Heart right ventricle (tissue), 16 donors: Measurements from ENCODE around the gene COL18A1. TPM values are rescaled to one million over a fixed set of nuclear protein-coding genes. Genes with fewer than 3 reads are reported as not detected.

ENCODE experiments used
- ATAC-seq, 8 donors: fragments of 200-7000 bp; cut with Tn5 transposase; one replicate each; pipeline ENCODE4 v1.9.1; 2020; ENCODE audit warnings: mild to moderate bottlenecking in 8 of 8, moderate library complexity in 8 of 8, moderate number of reproducible peaks in 1 of 8
- DNase-seq, 2 donors: peaks; one replicate each; pipeline ENCODE4 v3.0.0-alpha.2; 2020
- H3K27ac ChIP-seq, 10 donors: fragments of 200-600 bp; sonication (generic) in 2 of 10; one replicate each; pipeline versions ENCODE4 v1.5.0 to v1.8.0; 2020 to 2022; ENCODE audit warnings: mild to moderate bottlenecking in 3 of 10
- H3K27me3 ChIP-seq, 7 donors: fragments of 200-600 bp; one replicate each; pipeline ENCODE4 v1.8.0; 2021 to 2022; ENCODE audit warnings: mild to moderate bottlenecking in 2 of 7
- H3K36me3 ChIP-seq, 9 donors: fragments of 200-600 bp; sonication (generic) in 1 of 9; one replicate each; pipeline versions ENCODE4 v1.5.0 to v1.8.0; 2020 to 2022; ENCODE audit warnings: mild to moderate bottlenecking in 2 of 9
- H3K4me1 ChIP-seq, 9 donors: fragments of 200-600 bp; sonication (generic) in 1 of 9; one replicate each; pipeline versions ENCODE4 v1.5.0 to v1.8.0; 2020 to 2022; ENCODE audit warnings: mild to moderate bottlenecking in 4 of 9
- H3K4me3 ChIP-seq, 10 donors: fragments of 200-600 bp; sonication (generic) in 2 of 10; one replicate each; pipeline versions ENCODE4 v1.5.0 to v1.8.0; 2020 to 2022; ENCODE audit warnings: mild to moderate bottlenecking in 7 of 10, moderate library complexity in 2 of 10
- H3K9me3 ChIP-seq, 11 donors: fragments of 200-600 bp in 10 of 11; sonication (generic) in 2 of 11; one replicate each; pipeline versions ENCODE4 v1.5.0 to v1.8.0; 2013 to 2022; ENCODE audit warnings: mild to moderate bottlenecking in 2 of 11, control low read depth in 1 of 11, moderate library complexity in 1 of 11
- WGBS, 2 donors: extraction: QIAGEN DNeasy Blood & Tissue Kit; methylation state at CpG; one replicate each; pipeline ENCODE4 v1.1.7; 2013; ENCODE audit warnings: inconsistent platforms in 1 of 2; 5-methylcytosine and 5-hydroxymethylcytosine counted together
- intact Hi-C, 10 donors: fragments of 100-400 bp; cut with DNase I; formaldehyde crosslinking; loops; one replicate each; pipeline versions ENCODE4 v1.11.1 to v1.14.2; 2022
- polyA plus RNA-seq, 2 donors: library from polyadenylated mRNA; stranded (reverse); fragments of 200-250 nt; gene quantifications; one replicate each; pipeline ENCODE4 v1.2.3, GENCODE V29; 2013
- total RNA-seq, 10 donors: library from RNA; stranded (reverse); fragmentation: NEBNext Ultra II Directional in 3 of 10; extraction: Animal tissue kit (Norgen Biotek cat#: 25700) in 3 of 10; gene quantifications; one replicate each; pipeline versions ENCODE4 v1.2.1 to v1.2.4, GENCODE V29; 2021 to 2023
- TF ChIP-seq, protein P1 (sequence below), 9 donors: fragments of 200-600 bp; sonication (generic) in 2 of 9; IDR thresholded peaks; one replicate each; pipeline versions ENCODE4 v1.5.0 to v1.8.0; 2021 to 2022; ENCODE audit warnings: antibody characterized with exemption in 9 of 9, mild to moderate bottlenecking in 5 of 9, moderate library complexity in 1 of 9
- donor health status: Arrhythmogenic right ventricular cardiomyopathy.
- donor health status: ischemic (EF 13 %, LVEDD 7.1; RV severe dilation, severe dysfunction).
- donor health status: healthy with polysubstance abuse.
- donor health status: DM: no; HTN: yes; CAD: no.
- donor health status: DM: no; HTN: no; CAD: no.
- donor health status: ischemic (EF 25% LVEDD 6.9; RV normal size, moderate dysfunction).
- donor health status: ischemic (EF 25% LVEDD 5.7; RV mildly dilated, moderate dysfunction).
- donor health status: healthy.
- donor health status: DM: yes; HTN: yes; CAD: no.
- donor health status: Ischemic cardiomyopathy.
- donor health status: ischemic (EF 35%, LVEDD 5.7; RV mildly dilated, moderate dysfunction).
- donor health status: nonischemic (EF 11% LVEDD 7.7; RV severe dilation, severe dysfunction).
- donor health status: DM: yes; HTN: yes; CAD: no.
- donor health status: PGD.
- donor health status: ischemic (EF 29% LVEDD 5.4; RV normal size, mild dysfunction).
- donor health status: nonischemic (EF 23%, LVEDD 6.1; RV moderate dilation, normal function).

COL18A1 gene
- total and polyA plus RNA-seq, 12 donors, result 33.7 to 87.1 (median 52.6) TPM

DNA sequence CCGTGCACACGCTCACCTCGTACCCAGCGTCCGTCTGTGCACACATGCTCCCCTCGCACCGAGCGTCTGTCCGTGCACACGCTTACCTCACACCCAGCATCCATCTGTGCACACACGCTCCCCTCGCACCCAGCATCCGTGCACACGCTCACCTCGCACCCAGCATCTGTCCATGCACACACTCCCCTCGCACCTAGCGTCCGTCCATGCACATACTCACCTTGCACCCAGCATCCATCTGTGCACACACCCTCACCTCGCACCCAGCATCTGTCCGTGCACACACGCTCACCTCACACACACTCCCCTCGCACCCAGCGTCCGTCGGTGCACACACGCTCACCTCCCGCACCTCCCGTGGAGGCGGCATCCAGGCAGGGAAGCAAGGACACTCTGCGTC, 24.4 kb upstream of the COL18A1 start:
- Histone ChIP-seq H3K4me3 (no peak overlapping the region), H3K36me3 (no peaks in the 10 kb centered on the region), H3K4me1 (no peaks in the 10 kb centered on the region), H3K27ac (no peak overlapping the region), H3K9me3 (peaks cover 0 to 12% (median 0%) of the 10 kb centered on the region in 11 donors), H3K27me3 (peaks cover 0 to 2% (median 0%) of the 10 kb centered on the region in 7 donors)
- WGBS, 2 donors, result 94 to 95% methylated on average over 30 of the region's 30 CpGs
- ATAC-seq, result no peak
- TF ChIP-seq, protein P1, sequence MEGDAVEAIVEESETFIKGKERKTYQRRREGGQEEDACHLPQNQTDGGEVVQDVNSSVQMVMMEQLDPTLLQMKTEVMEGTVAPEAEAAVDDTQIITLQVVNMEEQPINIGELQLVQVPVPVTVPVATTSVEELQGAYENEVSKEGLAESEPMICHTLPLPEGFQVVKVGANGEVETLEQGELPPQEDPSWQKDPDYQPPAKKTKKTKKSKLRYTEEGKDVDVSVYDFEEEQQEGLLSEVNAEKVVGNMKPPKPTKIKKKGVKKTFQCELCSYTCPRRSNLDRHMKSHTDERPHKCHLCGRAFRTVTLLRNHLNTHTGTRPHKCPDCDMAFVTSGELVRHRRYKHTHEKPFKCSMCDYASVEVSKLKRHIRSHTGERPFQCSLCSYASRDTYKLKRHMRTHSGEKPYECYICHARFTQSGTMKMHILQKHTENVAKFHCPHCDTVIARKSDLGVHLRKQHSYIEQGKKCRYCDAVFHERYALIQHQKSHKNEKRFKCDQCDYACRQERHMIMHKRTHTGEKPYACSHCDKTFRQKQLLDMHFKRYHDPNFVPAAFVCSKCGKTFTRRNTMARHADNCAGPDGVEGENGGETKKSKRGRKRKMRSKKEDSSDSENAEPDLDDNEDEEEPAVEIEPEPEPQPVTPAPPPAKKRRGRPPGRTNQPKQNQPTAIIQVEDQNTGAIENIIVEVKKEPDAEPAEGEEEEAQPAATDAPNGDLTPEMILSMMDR (IDR thresholded peaks at IDR 0.05), result no peak
- intact Hi-C loops, result no loop called here
- DNase-seq, result no peak

DNA sequence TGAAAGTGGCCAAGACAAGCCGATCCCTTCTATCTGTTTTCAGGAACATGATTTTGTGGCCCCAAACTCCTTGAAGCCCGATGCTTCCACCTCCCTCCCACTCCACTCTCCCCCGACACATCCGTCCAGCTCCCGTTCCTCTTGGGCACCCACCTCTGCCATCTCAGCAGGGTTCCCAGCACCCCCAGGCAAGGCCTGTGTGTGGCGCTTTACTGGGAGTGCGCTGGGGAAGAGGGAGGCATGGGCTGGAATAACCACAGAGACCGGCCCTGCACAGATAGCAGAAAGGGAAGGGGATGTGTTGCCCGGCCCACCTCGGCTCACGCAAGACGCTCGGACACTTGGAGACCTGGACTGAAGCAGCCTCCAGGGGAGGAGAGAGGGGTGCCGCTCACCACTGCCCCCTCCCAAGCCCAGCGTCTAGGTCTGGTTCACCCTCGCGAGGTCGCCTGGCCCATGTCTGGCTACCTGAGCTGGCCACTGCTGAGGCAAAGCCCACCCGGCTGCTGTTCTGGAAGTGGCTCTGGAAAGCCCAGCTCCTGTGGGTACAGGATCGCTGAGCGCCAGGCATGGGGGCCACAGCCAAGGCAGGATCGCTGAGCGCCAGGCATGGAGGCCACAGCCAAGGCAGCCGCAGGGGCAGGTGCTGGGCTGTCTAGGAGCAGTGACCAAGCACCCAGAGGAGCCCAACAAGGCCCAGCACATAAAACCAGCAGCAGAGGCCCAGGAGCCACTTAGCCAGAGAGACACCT, 23.8 kb upstream of the COL18A1 start:
- intact Hi-C loops, result no loop called here
- WGBS, 2 donors, result 95% methylated on average over 24 of the region's 24 CpGs
- TF ChIP-seq, protein P1 (IDR thresholded peaks at IDR 0.05), result no peak
- peaks cover 0 to 12% (median 0%) of the 10 kb centered on the region in 11 donors for H3K9me3 ChIP-seq
- no peak for ATAC-seq
- no peak overlapping the region for H3K27ac ChIP-seq
- H3K4me3 ChIP-seq, result no peak overlapping the region
- H3K4me1 ChIP-seq, result peaks cover 0 to 1% (median under 1%) of the 10 kb centered on the region in 9 donors
- no peaks in the 10 kb centered on the region for H3K36me3 ChIP-seq
- peaks cover 0 to 3% (median 0%) of the 10 kb centered on the region in 7 donors for H3K27me3 ChIP-seq
- DNase-seq, result no peak

DNA sequence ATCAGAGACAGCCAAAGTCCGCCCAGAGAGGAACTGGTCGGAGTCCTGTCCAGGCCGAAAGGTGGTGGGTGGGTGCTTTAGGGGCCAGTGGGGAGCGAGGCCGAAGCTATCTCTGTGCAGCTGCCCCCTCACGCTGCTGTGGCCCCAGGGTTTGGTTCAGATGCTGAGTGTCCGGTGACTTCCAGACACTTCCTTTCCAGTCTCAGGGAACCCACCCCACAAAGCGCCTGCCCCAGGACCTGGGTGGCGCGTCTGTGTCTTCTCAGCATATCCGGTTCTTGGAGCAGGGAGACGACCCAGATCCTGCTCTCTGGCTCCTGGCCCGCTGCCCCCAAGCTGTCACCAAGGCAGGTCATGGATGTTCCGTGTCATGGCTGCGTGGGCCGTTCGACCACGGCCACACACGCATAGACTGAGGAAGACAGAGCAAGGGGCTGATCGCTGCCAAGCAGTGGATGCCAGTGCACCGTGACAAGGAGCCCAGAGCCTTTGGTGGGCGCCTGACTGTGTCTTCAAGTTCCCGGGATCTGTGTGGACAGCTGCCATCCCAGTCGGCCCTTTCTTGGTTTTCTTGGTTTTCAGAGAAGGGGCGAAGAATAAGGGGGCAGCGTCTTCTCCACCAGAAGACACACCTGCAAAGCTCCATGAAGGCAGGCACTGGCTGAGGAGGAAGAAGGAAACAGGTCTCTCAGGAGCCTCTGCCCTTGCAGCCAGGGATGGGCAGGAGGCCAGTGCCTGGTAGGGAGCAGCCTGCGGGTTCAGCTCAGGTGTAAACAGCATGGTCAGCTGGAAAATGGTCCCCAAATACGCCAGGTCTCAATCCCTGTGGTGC, 22.9 kb upstream of the COL18A1 start:
- Histone ChIP-seq H3K36me3 (no peaks in the 10 kb centered on the region), H3K27ac (no peak overlapping the region), H3K4me3 (no peak overlapping the region), H3K4me1 (peaks cover 5 to 10% (median 9%) of the 10 kb centered on the region in 9 donors), H3K9me3 (peaks cover 0 to 11% (median 0%) of the 10 kb centered on the region in 11 donors), H3K27me3 (peaks cover 0 to 3% (median 0%) of the 10 kb centered on the region in 7 donors)
- ATAC-seq (no peak), DNase-seq (no peak)
- 91 to 94% methylated on average over 28 of the region's 28 CpGs for WGBS, 2 donors
- intact Hi-C loops, result no loop called here
- TF ChIP-seq, protein P1 (IDR thresholded peaks at IDR 0.05), result no peak

DNA sequence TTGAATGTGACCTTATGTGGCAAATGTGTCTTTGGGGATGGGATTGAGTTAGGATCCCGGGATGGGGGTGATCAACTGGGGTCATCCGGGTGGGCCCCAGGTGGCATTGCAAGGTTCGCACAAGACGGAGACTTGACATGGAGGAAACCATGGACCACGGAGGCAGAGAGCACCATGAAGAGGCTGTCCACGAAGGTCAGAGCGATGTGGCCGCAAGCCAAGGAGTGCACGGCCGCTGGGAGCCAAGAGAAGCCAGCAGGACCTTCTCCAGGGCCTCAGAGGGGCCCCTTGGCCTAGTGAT, 22.3 kb upstream of the COL18A1 start:
- TF ChIP-seq, protein P1 (IDR thresholded peaks at IDR 0.05), result no peak
- Histone ChIP-seq H3K36me3 (no peaks in the 10 kb centered on the region), H3K27ac (no peak overlapping the region), H3K9me3 (peaks cover 0 to 6% (median 0%) of the 10 kb centered on the region in 11 donors), H3K4me1 (peaks cover 9 to 15% (median 14%) of the 10 kb centered on the region in 9 donors), H3K27me3 (peaks cover 0 to 3% (median 0%) of the 10 kb centered on the region in 7 donors), H3K4me3 (no peak overlapping the region)
- ATAC-seq (no peak), DNase-seq (no peak)
- WGBS, 2 donors, result 97 to 99% methylated on average over 10 of the region's 10 CpGs
- intact Hi-C loops, result no loop called here
